Adrenal gland (tissue), 19 donors: Measurements from ENCODE around the gene RPL37. TPM values are rescaled to one million over a fixed set of nuclear protein-coding genes. Genes with fewer than 3 reads are reported as not detected.
"Not testable (repeated sequence)": the region's sequence is repeated elsewhere in the genome, so short reads cannot be mapped to it uniquely, and the experiment has no call there.

Source experiments
- DNase-seq, 7 donors: peaks; one replicate each; pipeline ENCODE4 v3.0.0-alpha.2; 2019 to 2020
- H3K27ac ChIP-seq, 5 donors: fragments of 200-600 bp; sonication (generic) in 4 of 5; 1 replicate in 3 of 5; 2 replicates in 2 of 5; pipeline versions ENCODE4 v1.5.1 to v1.8.0; 2016 to 2020; ENCODE audit warnings: mild to moderate bottlenecking in 1 of 5
- H3K27me3 ChIP-seq: fragments of 200-600 bp; 2 replicates; pipeline ENCODE4 v1.8.0; 2021
- H3K36me3 ChIP-seq, 2 donors: fragments of 200-600 bp; replicated peaks in 1 of 2; 1 replicate in 1 of 2; 2 replicates in 1 of 2; pipeline versions ENCODE4 v1.5.1 to v1.8.0; 2018 to 2022
- H3K4me1 ChIP-seq, 2 donors: fragments of 200-600 bp; replicated peaks in 1 of 2; 1 replicate in 1 of 2; 2 replicates in 1 of 2; pipeline versions ENCODE4 v1.5.1 to v1.8.0; 2018 to 2021
- H3K4me3 ChIP-seq, 4 donors: fragments of 200-600 bp; sonication (generic) in 3 of 4; one replicate each; pipeline ENCODE4 v1.5.1; 2016 to 2018
- H3K9me3 ChIP-seq, 3 donors: fragments of 200-600 bp; sonication (generic) in 1 of 3; replicated peaks in 1 of 3; 1 replicate in 2 of 3; 2 replicates in 1 of 3; pipeline versions ENCODE4 v1.5.1 to v1.8.0; 2016 to 2021
- POLR2A ChIP-seq, 2 donors: fragments of 450-650 bp; IDR thresholded peaks; one replicate each; pipeline ENCODE4 v1.6.1; 2017; ENCODE audit warnings: antibody characterized with exemption in 2 of 2, mild to moderate bottlenecking in 2 of 2, moderate library complexity in 1 of 2
- WGBS, 4 donors: extraction: QIAGEN DNeasy Blood & Tissue Kit in 2 of 4; methylation state at CpG; one replicate each; pipeline versions ENCODE4 v1.1.5 to v1.1.7; 2013 to 2017; 5-methylcytosine and 5-hydroxymethylcytosine counted together
- intact Hi-C, 2 donors: fragments of 100-400 bp; cut with DNase I; formaldehyde crosslinking; loops; one replicate each; pipeline versions ENCODE4 v1.14.1 to v1.15.0; 2022 to 2023
- long read RNA-seq, 10 donors: library from polyadenylated mRNA in 3 of 10; unstranded in 2 of 10; stranded (forward) in 1 of 10; transcript quantifications; one replicate each; pipeline ENCODE4 v2.0.0 and lab custom pipeline, GENCODE V29; 2021 to 2026
- polyA plus RNA-seq, 3 donors: library from polyadenylated mRNA; stranded (reverse); fragments of 200-250 nt in 2 of 3; fragments of 350-450 nt in 1 of 3; fragmentation: Illumina TruSeq in 1 of 3; extraction: RNeasy Lipid Tissue Mini Kit (QIAGEN cat#74804) in 1 of 3; gene quantifications; one replicate each; pipeline ENCODE4 v1.2.3, GENCODE V29; 2013 to 2014
- total RNA-seq, 9 donors: library from RNA; depleted of rRNA in 4 of 9; stranded (reverse); fragments of >200 nt in 4 of 9; fragments of 120-200 nt in 1 of 9; fragmentation: NEBNext Ultra II Directional in 1 of 9; extraction: Animal tissue kit (Norgen Biotek cat#: 25700) in 1 of 9; gene quantifications; one replicate each; pipeline versions ENCODE4 v1.1.0 to v1.2.4, GENCODE V29; 2013 to 2023
- TF ChIP-seq, protein P1 (sequence below), 6 experiments: fragments of 450-650 bp in 4 of 6; fragments of 200-600 bp in 2 of 6; sonication (generic) in 1 of 6; IDR thresholded peaks; 1 replicate in 5 of 6; 2 replicates in 1 of 6; pipeline versions ENCODE4 v1.5.1 to v1.8.0; 2016 to 2021; ENCODE audit warnings: antibody characterized with exemption in 6 of 6, mild to moderate bottlenecking in 2 of 6, moderate library complexity in 1 of 6
- donor health status: healthy with polysubstance abuse.
- donor health status: Bipolar disorder and iron deficiency.
- donor health status: DM: yes; HTN: yes; CAD: no.
- donor health status: DM: no; HTN: no; CAD: no.
- donor health status: DM: no; HTN: no; CAD: no.
- donor health status: DM: yes; HTN: yes; CAD: no.

The RPL37 gene
- total RNA-seq = 1,000 to 10,000 TPM in 3 of 9 donors, 100 to 1,000 TPM in 6; 171 to 1,483 (median 885) TPM
- 1,000 to 10,000 TPM; 1,448 to 3,068 (median 1,451) TPM for polyA plus RNA-seq
- long read RNA-seq, donor 1, full-length matches to known transcripts = 489 of 730 reads
- long read RNA-seq, donor 1, partial matches to known transcripts = 204 of 730 reads
- long read RNA-seq, donor 1, other reads (novel, unspliced or antisense) = 37 of 730 reads
- long read RNA-seq, donor 2, full-length matches to known transcripts = 385 of 551 reads
- long read RNA-seq, donor 2, partial matches to known transcripts = 158 of 551 reads
- long read RNA-seq, donor 2, other reads (novel, unspliced or antisense) = 8 of 551 reads
- long read RNA-seq, donor 3, full-length matches to known transcripts = 226 of 388 reads
- long read RNA-seq, donor 3, partial matches to known transcripts = 162 of 388 reads
- long read RNA-seq, donor 3, other reads (novel, unspliced or antisense) = 0 of 388 reads
- long read RNA-seq, donor 4, full-length matches to known transcripts = 257 of 335 reads
- long read RNA-seq, donor 4, partial matches to known transcripts = 64 of 335 reads
- long read RNA-seq, donor 4, other reads (novel, unspliced or antisense) = 14 of 335 reads
- long read RNA-seq, donor 5, full-length matches to known transcripts = 166 of 202 reads
- long read RNA-seq, donor 5, partial matches to known transcripts = 26 of 202 reads
- long read RNA-seq, donor 5, other reads (novel, unspliced or antisense) = 10 of 202 reads
- long read RNA-seq, donor 6, full-length matches to known transcripts = 325 of 420 reads
- long read RNA-seq, donor 6, partial matches to known transcripts = 75 of 420 reads
- long read RNA-seq, donor 6, other reads (novel, unspliced or antisense) = 20 of 420 reads
- long read RNA-seq, donor 7, full-length matches to known transcripts = 311 of 480 reads
- long read RNA-seq, donor 7, partial matches to known transcripts = 163 of 480 reads
- long read RNA-seq, donor 7, other reads (novel, unspliced or antisense) = 6 of 480 reads
- long read RNA-seq, donor 8, full-length matches to known transcripts = 422 of 590 reads
- long read RNA-seq, donor 8, partial matches to known transcripts = 152 of 590 reads
- long read RNA-seq, donor 8, other reads (novel, unspliced or antisense) = 16 of 590 reads
- long read RNA-seq, donor 9, full-length matches to known transcripts = 275 of 491 reads
- long read RNA-seq, donor 9, partial matches to known transcripts = 216 of 491 reads
- long read RNA-seq, donor 9, other reads (novel, unspliced or antisense) = 0 of 491 reads
- long read RNA-seq, donor 10, full-length matches to known transcripts = 61 of 143 reads
- long read RNA-seq, donor 10, partial matches to known transcripts = 82 of 143 reads
- long read RNA-seq, donor 10, other reads (novel, unspliced or antisense) = 0 of 143 reads

GRCh38 chr5:40834849-40835787 is at the start of gene RPL37:
RPL37 (minus strand) TSS chr5:40835222; CDS start chr5:40835185, 37 bp downstream.
- TF ChIP-seq, protein P1, sequence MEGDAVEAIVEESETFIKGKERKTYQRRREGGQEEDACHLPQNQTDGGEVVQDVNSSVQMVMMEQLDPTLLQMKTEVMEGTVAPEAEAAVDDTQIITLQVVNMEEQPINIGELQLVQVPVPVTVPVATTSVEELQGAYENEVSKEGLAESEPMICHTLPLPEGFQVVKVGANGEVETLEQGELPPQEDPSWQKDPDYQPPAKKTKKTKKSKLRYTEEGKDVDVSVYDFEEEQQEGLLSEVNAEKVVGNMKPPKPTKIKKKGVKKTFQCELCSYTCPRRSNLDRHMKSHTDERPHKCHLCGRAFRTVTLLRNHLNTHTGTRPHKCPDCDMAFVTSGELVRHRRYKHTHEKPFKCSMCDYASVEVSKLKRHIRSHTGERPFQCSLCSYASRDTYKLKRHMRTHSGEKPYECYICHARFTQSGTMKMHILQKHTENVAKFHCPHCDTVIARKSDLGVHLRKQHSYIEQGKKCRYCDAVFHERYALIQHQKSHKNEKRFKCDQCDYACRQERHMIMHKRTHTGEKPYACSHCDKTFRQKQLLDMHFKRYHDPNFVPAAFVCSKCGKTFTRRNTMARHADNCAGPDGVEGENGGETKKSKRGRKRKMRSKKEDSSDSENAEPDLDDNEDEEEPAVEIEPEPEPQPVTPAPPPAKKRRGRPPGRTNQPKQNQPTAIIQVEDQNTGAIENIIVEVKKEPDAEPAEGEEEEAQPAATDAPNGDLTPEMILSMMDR (IDR thresholded peaks at IDR 0.05) = peak in 1 of 6 experiments; percentile 6
- TF ChIP-seq POLR2A (IDR thresholded peaks at IDR 0.05) = peak; percentile 71 to 90
- H3K4me1 ChIP-seq = peaks cover 22 to 35% of the 10 kb centered on the region in 2 donors
- 1 to 3% (median 3%) methylated on average over 48 to 61 of the region's 61 CpGs for WGBS, 4 donors
- peak within 1 kb of the TSS; percentile 58 to 98 (median 70) for H3K4me3 ChIP-seq
- peaks cover 0 to 38% of the 10 kb centered on the region in 2 donors for H3K36me3 ChIP-seq
- H3K27ac ChIP-seq = peak within 1 kb of the TSS; percentile 73 to 98 (median 96)
- no peaks in the 10 kb centered on the region for H3K27me3 ChIP-seq
- no peaks in the 10 kb centered on the region for H3K9me3 ChIP-seq
- DNase-seq = peak; percentile 93 to 98 (median 97)
- intact Hi-C loops = no loop called here

DNA sequence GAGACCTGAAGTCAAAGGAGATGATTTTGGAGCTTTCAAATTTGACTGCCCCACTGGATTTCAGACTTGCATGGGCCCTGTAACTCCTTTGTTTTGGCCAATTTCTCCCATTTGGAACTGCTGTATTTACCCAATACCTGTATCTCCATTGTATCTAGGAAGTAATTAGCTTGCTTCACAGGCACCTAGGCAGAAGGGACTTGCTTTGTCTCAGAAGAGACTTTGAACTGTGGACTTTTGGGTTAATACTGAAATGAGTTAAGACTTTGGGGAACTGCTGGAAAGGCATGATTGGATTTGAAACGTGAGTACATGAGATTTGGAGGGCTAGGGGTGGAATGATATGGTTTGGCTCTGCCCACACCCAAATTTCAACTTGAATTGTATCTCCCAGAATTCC is 48.0 kb upstream of the RPL37 start:
- H3K4me1 ChIP-seq, H3K4me3 ChIP-seq, H3K27me3 ChIP-seq, H3K27ac ChIP-seq, H3K9me3 ChIP-seq, H3K36me3 ChIP-seq, DNase-seq: not testable (repeated sequence)
- WGBS, 4 donors = 63 to 95% (median 71%) methylated on average over 1 of the region's 1 CpG
- intact Hi-C loops = loop anchor here in 1 of 2 donors (10.0 kb wide), 1 partner anchor 128 kb away; the partner anchor contains the start of gene TTC33

GRCh38 chr5:40882291-40882690 is 47.3 kb upstream of the RPL37 start:
- no peak for DNase-seq
- 94 to 97% (median 96%) methylated on average over 3 to 4 of the region's 4 CpGs for WGBS, 4 donors
- Histone ChIP-seq H3K27me3 (no peaks in the 10 kb centered on the region), H3K36me3 (no peaks in the 10 kb centered on the region), H3K9me3 (no peaks in the 10 kb centered on the region), H3K4me3 (no peak overlapping the region), H3K4me1 (peaks cover 0 to 5% of the 10 kb centered on the region in 2 donors), H3K27ac (no peak overlapping the region)
- intact Hi-C loops = loop anchor here in 1 of 2 donors (10.0 kb wide), 1 partner anchor 127 kb away; the partner anchor contains the start of gene TTC33
- TF ChIP-seq, protein P1 (IDR thresholded peaks at IDR 0.05) = no peak
- TF ChIP-seq POLR2A (IDR thresholded peaks at IDR 0.05) = no peak
